ENCODE results near the gene OR51L1.
"Not testable (repeated sequence)": the region's sequence is repeated elsewhere in the genome, so short reads cannot be mapped to it uniquely, and the experiment has no call there.

OR51L1 gene

DNA sequence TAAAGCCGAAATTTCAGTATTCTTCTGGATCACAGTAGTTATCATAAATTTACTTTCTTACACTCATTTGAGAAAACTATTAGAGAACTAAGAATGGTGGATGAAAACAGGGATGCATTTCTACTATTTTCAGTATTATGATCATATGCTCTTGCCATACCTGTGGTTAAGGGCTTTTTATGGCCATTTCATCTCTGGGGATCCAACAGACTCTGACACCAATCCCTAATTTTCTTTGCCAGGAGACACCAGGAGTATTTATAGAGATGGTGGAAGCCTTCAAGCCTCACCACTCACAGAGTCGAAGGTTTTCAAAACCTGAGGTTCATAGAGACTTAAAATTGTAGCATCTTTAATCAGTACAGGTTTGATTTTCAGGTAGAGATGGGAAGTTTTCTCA lies at the start of gene OR51L1:
Gene OR51L1 (plus strand): TSS at position 301 of the 400 bp plus-strand sequence. CDS start 4,132 bp downstream, outside the sequence.
- no peak for DNase-seq (ENCODE audit: low read depth in 2 of 2)

- DNase-seq (ENCODE audit: low read depth in 2 of 2), result no peak
Measured at GRCh38 chr11:4947505-4947904, 47.1 kb upstream of the OR51L1 start, which contains the start of gene OR51A4. OR51A4 (minus strand) TSS chr11:4947605; CDS start chr11:4947100, 505 bp downstream.

DNA sequence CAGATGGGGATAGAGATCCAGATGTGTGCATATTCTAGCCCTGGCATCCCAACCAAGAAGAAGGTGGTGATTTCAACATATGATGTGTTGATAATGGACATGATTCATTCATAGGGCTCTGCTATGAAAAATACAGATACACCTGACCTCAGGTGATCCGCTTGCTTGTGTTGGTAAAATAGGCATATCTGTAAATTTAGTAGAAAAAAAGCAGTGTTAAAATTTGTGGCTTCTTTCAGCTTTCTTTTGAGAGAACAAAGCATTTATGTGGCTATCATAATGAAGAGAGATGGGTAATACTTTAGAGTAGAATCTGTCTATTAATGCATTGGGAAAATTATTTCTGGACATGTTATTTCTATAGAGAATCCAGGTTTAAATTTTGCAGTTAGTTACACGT lies 39.0 kb upstream of the OR51L1 start, which contains the start of gene OR51A2:
Gene OR51A2 (minus strand): TSS at position 101 of the 400 bp plus-strand sequence. CDS start 0 bp downstream, at position 101.
- not testable (repeated sequence) for DNase-seq (ENCODE audit: low read depth in 2 of 2)

GRCh38 chr11:4957396-4957795 lies 37.3 kb upstream of the OR51L1 start:
- no peak for DNase-seq (ENCODE audit: low read depth in 2 of 2)

DNA sequence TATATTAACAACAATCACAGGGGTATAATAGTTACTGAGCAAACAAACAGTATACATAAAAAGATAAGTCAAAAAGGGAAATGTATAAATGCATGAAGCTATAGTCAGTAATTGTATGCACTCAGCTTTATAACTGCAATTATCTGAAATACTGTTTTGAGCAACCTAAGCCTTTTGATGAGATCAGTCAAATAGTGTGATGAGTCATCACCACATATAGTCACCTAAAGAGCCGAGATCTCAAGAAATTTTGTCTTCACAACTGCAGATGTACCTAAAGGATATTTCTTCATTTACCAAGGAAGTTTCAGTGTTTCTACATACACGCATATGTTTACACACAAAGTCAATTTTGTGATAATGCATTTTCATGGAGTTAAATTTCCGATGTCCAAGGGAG lies 33.8 kb upstream of the OR51L1 start:
- DNase-seq (ENCODE audit: low read depth in 2 of 2), result no peak

- no peak for DNase-seq (ENCODE audit: low read depth in 2 of 2)
Measured at GRCh38 chr11:4962816-4963215, 31.8 kb upstream of the OR51L1 start.

DNA sequence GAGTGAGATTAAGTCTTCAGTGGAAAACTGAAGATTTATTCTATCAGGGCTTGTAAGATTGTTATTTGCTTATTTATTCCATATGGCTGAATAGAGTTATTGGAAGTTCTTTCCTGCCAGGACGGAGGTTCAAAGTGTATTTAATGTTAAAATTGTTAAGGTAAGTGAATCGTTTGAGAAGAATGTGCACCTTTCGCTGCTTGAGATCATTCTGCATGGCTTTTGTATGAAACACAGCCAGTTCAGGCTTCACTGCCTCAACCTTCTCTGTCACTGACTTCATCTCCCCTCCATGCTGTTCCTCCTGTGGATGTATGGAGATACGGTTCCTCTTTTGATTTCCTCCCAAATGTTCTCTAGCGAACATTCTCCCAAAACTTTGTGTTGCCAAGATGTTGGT lies 19.2 kb upstream of the OR51L1 start:
- no peak for DNase-seq (ENCODE audit: low read depth in 2 of 2)

DNA sequence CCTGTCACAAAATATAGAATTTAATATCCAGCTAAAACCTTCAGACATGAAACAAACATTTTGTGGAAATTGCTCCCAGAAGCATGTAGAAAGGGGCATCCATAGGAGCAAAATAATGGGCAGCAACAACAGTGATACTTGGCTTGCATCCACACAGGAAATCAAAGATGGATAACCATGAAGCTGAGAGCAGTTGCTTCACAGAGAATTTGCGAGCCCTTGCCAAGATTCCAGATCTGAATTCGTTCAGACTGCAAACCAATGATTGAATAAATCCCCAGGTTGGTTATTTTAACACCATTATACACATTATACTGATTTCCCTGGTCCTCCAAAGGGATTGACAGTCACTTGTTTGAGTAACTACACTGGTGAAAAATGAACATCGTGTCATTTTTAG lies 15.6 kb upstream of the OR51L1 start:
- no peak for DNase-seq (ENCODE audit: low read depth in 2 of 2)

- DNase-seq (ENCODE audit: low read depth in 2 of 2), result no peak
Measured at GRCh38 chr11:4982678-4983077, 12.0 kb upstream of the OR51L1 start.

GRCh38 chr11:4983841-4984240 lies 10.8 kb upstream of the OR51L1 start:
- DNase-seq (ENCODE audit: low read depth in 2 of 2), result no peak

DNA sequence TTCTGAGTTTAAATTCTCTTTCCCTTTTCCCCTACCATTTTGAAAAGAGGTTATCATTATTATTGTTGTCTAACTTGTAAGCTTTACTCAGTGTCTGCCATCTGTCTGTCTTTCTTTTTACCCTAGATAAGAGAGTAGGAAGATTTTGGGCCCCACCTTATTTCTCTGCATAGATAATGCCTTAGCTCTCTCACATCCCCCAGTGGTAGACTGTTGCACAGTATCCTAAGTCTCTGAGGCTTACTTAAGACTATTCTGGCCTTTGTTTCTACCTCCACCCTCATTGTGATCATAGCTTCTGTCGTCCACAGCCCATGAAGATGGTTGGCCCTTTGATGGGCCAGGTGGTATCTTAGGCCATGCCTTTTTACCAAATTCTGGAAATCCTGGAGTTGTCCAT lies 3.6 kb upstream of the OR51L1 start:
- DNase-seq (ENCODE audit: low read depth in 2 of 2), result no peak

- no peak for DNase-seq (ENCODE audit: low read depth in 2 of 2)
Measured at GRCh38 chr11:5004424-5005274, 10.0 kb downstream of the OR51L1 start.

- no peak for DNase-seq (ENCODE audit: low read depth in 2 of 2)
Measured at GRCh38 chr11:5007561-5007960, 12.9 kb downstream of the OR51L1 start.

DNA sequence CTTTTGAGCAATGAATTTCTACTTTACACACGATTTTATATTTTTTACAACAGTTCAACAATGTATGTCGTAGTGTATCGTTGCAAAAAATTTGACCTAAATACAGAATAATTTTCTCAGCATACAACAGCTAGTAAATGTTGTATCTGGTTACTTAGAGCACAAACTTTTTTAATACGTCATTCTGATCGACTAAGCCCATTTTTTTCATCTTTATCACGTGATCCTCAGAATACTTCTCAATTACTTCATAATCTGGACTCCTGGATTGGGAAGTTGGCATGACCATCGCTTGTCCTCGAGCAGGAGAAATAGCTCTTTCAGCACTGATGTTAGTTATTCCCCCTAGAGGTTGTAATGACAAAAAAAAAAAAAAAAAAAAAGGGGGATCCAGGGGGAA lies 16.6 kb downstream of the OR51L1 start:
- DNase-seq (ENCODE audit: low read depth in 2 of 2), result no peak

DNA sequence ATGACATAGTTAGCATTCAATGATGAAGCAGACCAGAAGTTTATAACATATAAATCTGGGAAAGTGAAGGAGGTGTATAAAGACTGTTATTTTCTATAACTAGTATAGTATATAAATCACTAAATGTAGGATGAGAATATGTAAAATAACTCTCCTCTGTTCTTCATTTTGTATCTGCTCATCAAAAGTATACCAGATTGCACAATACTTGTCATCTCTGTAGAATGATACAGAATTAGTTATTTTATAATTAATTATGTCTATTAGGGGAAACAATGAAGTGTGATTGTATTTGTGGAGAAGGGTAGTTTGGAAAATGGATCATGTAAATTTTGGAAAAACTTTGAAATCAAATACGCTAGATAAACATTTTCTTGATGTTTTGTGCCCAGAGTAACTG lies 18.4 kb downstream of the OR51L1 start:
- DNase-seq (ENCODE audit: low read depth in 2 of 2), result no peak

DNA sequence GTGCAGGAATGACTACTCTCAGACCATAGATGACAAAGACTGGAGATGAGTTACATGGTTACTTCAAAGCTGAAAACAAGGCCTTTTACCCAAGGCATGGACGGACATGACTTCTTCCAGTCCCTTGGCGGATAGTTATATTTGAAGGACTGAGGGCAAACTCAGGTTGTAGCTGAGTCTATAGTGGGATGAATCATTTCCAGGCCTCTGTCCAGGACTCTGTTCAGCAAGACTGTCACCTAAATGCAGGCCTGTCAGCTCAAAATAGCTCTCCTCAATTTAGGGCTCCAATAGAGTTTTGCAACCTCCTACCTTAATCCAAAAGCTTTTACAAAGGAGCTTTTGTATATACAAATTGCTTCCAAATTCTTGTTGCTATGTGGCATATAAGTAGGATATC lies 27.3 kb downstream of the OR51L1 start:
- no peak for DNase-seq (ENCODE audit: low read depth in 2 of 2)

DNA sequence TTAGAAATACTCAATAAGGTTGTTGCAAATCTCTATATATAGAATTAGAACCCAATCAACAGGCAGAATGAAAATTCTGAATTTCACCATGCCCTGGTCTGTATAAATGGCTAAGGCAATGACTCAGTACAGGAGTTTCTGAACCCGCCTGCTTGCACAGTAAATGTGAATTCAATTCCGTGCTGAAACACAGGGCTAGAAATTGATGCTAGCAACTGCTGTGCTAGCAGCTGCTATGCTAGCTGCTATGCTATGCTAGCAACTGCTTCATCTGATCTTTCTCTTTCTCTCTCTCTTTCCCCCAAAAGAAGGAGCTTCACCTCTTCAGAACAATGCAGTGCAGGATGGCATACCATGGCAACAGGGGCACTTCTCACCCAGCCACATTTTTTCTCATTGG lies 42.0 kb downstream of the OR51L1 start:
- no peak for DNase-seq (ENCODE audit: low read depth in 2 of 2)

- no peak for DNase-seq (ENCODE audit: low read depth in 2 of 2)
Measured at GRCh38 chr11:5037926-5038325, 43.3 kb downstream of the OR51L1 start.

DNA sequence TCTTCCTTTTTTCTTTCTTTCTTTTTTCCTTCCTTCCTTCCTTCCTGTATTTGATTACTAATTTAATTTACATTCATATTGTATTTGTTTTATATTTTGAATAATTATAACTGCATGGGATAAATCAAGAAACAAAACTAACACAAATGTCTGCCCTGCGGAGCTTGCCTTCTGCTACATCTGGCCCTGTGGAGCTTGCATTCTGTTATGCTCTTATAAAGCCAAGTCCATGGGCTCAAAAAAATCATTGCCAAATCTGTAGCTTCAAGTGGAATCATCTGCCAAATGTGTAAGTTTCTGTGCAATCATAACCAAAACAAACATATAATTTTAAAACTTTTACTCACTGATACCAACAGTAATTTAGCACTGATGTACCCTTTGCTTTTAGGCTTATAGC lies 43.7 kb downstream of the OR51L1 start:
- DNase-seq (ENCODE audit: low read depth in 2 of 2), result no peak

GRCh38 chr11:5040876-5041275 lies 46.2 kb downstream of the OR51L1 start:
- no peak for DNase-seq (ENCODE audit: low read depth in 2 of 2)

- no peak for DNase-seq (ENCODE audit: low read depth in 2 of 2)
Measured at GRCh38 chr11:5042091-5042490, 47.4 kb downstream of the OR51L1 start.

DNA sequence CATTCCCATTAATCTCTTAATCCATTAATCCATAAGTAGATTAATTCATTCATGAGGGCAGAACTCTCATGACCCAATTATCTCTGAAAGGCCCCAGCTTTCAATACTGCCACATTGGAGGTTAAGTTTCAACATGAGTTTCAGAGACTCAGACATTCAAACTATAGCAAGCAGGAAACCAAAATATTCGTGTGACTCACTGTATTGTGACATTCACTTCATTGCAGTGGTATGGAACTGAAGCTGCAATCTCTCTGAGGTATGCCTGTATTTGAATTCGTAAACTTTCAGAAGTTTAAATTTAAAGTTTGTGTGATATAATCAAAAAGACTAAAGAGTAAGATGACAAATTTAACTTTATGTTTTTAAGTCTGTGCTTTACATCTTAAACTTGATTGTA lies 48.7 kb downstream of the OR51L1 start:
- DNase-seq (ENCODE audit: low read depth in 2 of 2), result no peak

- no peak for DNase-seq (ENCODE audit: low read depth in 2 of 2)
Measured at GRCh38 chr11:5046226-5046625, 51.6 kb downstream of the OR51L1 start, which contains the start of gene OR52J3. OR52J3 (plus strand) TSS chr11:5046526; CDS start chr11:5046526, 0 bp downstream.

Measured in stimulated activated CD8-positive, alpha-beta memory T cell treated with anti-CD3 and anti-CD28 coated beads, Interleukin-2, amount 100 ng/mL, for 1 hour (primary cell).